Uterus (tissue), 4 donors: ENCODE results near the gene CD93. TPM values are rescaled to one million over a fixed set of nuclear protein-coding genes. Genes with fewer than 3 reads are reported as not detected.

Source experiments
- DNase-seq, 2 donors: peaks; one replicate each; pipeline ENCODE4 v3.0.0-alpha.2; 2019 to 2020
- H3K27ac ChIP-seq, 2 donors: fragments of 200-600 bp; sonication (generic); 1 replicate in 1 of 2; 2 replicates in 1 of 2; pipeline ENCODE4 v1.5.1; 2016 to 2018
- H3K27me3 ChIP-seq, 2 donors: fragments of 200-600 bp; sonication (generic); one replicate each; pipeline ENCODE4 v1.5.1; 2018 to 2019; ENCODE audit warnings: control low read depth in 1 of 2
- H3K36me3 ChIP-seq, 2 donors: fragments of 200-600 bp; sonication (generic); one replicate each; pipeline ENCODE4 v1.5.1; 2019; ENCODE audit warnings: control low read depth in 1 of 2
- H3K4me1 ChIP-seq, 2 donors: fragments of 200-600 bp; sonication (generic); one replicate each; pipeline ENCODE4 v1.5.1; 2018 to 2019; ENCODE audit warnings: control low read depth in 1 of 2
- H3K4me3 ChIP-seq, 2 donors: fragments of 200-600 bp; sonication (generic); 1 replicate in 1 of 2; 2 replicates in 1 of 2; pipeline ENCODE4 v1.5.1; 2018 to 2019; ENCODE audit warnings: mild to moderate bottlenecking in 1 of 2
- H3K9me3 ChIP-seq, 2 donors: fragments of 200-600 bp; sonication (generic); one replicate each; pipeline ENCODE4 v1.5.1; 2019; ENCODE audit warnings: control low read depth in 1 of 2
- CTCF ChIP-seq, 4 experiments: fragments of 200-600 bp in 2 of 4; fragments of 450-650 bp in 2 of 4; sonication (generic) in 2 of 4; IDR thresholded peaks; one replicate each; pipeline ENCODE4 v1.5.1; 2016 to 2019; ENCODE audit warnings: antibody characterized with exemption in 4 of 4, mild to moderate bottlenecking in 2 of 4, moderate library complexity in 1 of 4
- POLR2A ChIP-seq, 2 donors: fragments of 450-650 bp; IDR thresholded peaks; one replicate each; pipeline ENCODE4 v1.6.1; 2016; ENCODE audit warnings: antibody characterized with exemption in 2 of 2, mild to moderate bottlenecking in 1 of 2, moderate library complexity in 1 of 2
- intact Hi-C: fragments of 100-400 bp; cut with DNase I; formaldehyde crosslinking; loops from one replicate; pipeline ENCODE4 v1.15.1; 2023; ENCODE audit warnings: low total_unique reads
- total RNA-seq, 4 donors: library from RNA; depleted of rRNA in 3 of 4; stranded (reverse); fragments of >200 nt in 3 of 4; gene quantifications; one replicate each; pipeline versions ENCODE4 v1.1.0 to v1.2.4, GENCODE V29; 2014 to 2023
- donor health status: DM: yes; HTN: yes; CAD: no.

Gene CD93
- total RNA-seq, 4 donors from 2014 or later, result 49.1 to 100 (median 76.4) TPM

- no peak overlapping the region for H3K27ac ChIP-seq
- H3K36me3 ChIP-seq, result no peaks in the 10 kb centered on the region
- no peaks in the 10 kb centered on the region for H3K4me1 ChIP-seq
- no peaks in the 10 kb centered on the region for H3K27me3 ChIP-seq
- TF ChIP-seq CTCF (IDR thresholded peaks at IDR 0.05) (no peak), POLR2A (IDR thresholded peaks at IDR 0.05) (no peak)
- no peak overlapping the region for H3K4me3 ChIP-seq
- no peaks in the 10 kb centered on the region for H3K9me3 ChIP-seq
- intact Hi-C loops, result no loop called here
- DNase-seq, result no peak
These were observed 9.4 kb upstream of the CD93 start for GRCh38 chr20:23095499-23095898.

GRCh38 chr20:23094927-23095326 lies 8.8 kb upstream of the CD93 start:
- Histone ChIP-seq H3K27me3 (no peaks in the 10 kb centered on the region), H3K4me1 (no peaks in the 10 kb centered on the region), H3K4me3 (no peak overlapping the region), H3K9me3 (no peaks in the 10 kb centered on the region), H3K27ac (no peak overlapping the region), H3K36me3 (no peaks in the 10 kb centered on the region)
- no peak for TF ChIP-seq CTCF (IDR thresholded peaks at IDR 0.05)
- TF ChIP-seq POLR2A (IDR thresholded peaks at IDR 0.05), result no peak
- DNase-seq, result no peak
- intact Hi-C loops, result no loop called here

GRCh38 chr20:23094213-23094896 lies 8.2 kb upstream of the CD93 start:
- intact Hi-C loops, result no loop called here
- H3K9me3 ChIP-seq, result no peaks in the 10 kb centered on the region
- no peaks in the 10 kb centered on the region for H3K27me3 ChIP-seq
- H3K4me3 ChIP-seq, result no peak overlapping the region
- H3K27ac ChIP-seq, result no peak overlapping the region
- no peak for DNase-seq
- H3K4me1 ChIP-seq, result no peaks in the 10 kb centered on the region
- H3K36me3 ChIP-seq, result no peaks in the 10 kb centered on the region
- TF ChIP-seq CTCF (IDR thresholded peaks at IDR 0.05) (no peak), POLR2A (IDR thresholded peaks at IDR 0.05) (no peak)

- H3K27me3 ChIP-seq, result no peaks in the 10 kb centered on the region
- no peak for TF ChIP-seq POLR2A (IDR thresholded peaks at IDR 0.05)
- no peak for TF ChIP-seq CTCF (IDR thresholded peaks at IDR 0.05)
- intact Hi-C loops, result no loop called here
- H3K36me3 ChIP-seq, result no peaks in the 10 kb centered on the region
- H3K4me1 ChIP-seq, result no peaks in the 10 kb centered on the region
- H3K27ac ChIP-seq, result no peak overlapping the region
- H3K9me3 ChIP-seq, result no peaks in the 10 kb centered on the region
- H3K4me3 ChIP-seq, result no peak overlapping the region
- peak in 1 of 2 donors; percentile 3 for DNase-seq
These were observed 7.5 kb upstream of the CD93 start for GRCh38 chr20:23093613-23094012.

GRCh38 chr20:23092861-23093495 lies 6.9 kb upstream of the CD93 start:
- intact Hi-C loops, result no loop called here
- H3K27me3 ChIP-seq, result no peaks in the 10 kb centered on the region
- TF ChIP-seq CTCF (IDR thresholded peaks at IDR 0.05), result no peak
- TF ChIP-seq POLR2A (IDR thresholded peaks at IDR 0.05), result no peak
- no peaks in the 10 kb centered on the region for H3K36me3 ChIP-seq
- H3K9me3 ChIP-seq, result no peaks in the 10 kb centered on the region
- peak in 1 of 2 donors; percentile 4 for DNase-seq
- H3K4me1 ChIP-seq, result no peaks in the 10 kb centered on the region
- H3K4me3 ChIP-seq, result no peak overlapping the region
- H3K27ac ChIP-seq, result peak overlapping the region in 1 of 2 donors; percentile 47
